GM18909 (cell line): ENCODE data around the gene SAPCD1.
"Not testable (repeated sequence)": the region's sequence is repeated elsewhere in the genome, so short reads cannot be mapped to it uniquely, and the experiment has no call there.

Source experiments
- ATAC-seq: cut with Tn5 transposase; IDR thresholded peaks from one replicate; pipeline ENCODE4 v1.9.1; 2021; ENCODE audit warnings: mild to moderate bottlenecking; ENCODE audit not compliant: unreplicated experiment, poor library complexity

The SAPCD1 gene

DNA sequence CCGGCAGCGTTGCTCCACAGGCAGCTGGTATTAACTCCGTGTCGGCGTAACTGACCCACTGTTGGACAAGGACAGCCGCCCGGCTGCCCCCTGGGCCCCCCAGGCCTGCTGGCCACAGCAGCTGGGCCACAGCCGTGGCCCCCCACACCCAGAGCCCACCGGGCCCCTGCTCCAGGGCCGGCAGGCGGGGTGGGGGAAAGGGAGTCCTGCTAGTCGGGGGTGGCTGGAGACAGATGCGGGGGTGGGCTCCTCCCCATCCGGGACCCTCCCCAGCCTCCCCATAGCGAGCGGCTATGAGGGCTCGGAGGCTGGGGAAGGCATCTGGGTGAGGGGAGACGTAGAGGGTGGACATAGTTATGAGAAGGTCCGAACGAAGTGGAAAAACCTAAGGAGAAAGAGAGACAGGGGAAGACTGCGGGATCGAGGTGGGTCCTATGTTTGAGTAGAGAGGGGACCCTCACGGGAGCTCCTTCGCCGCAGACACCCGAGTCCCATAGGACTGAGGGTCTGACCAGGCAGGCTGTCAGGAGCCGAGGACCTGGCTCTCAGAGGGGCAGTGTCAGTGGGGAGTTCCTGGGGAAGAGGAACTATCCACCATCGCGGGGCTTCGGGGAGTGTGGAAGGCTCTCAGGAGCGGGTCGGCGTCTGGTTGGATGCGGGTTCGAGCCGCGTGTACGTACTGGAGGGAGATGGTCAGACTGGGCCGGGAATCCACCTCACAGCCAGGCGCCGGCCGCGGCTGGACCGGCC is 32.6 kb downstream of the SAPCD1 start:
- peak; percentile 18 for ATAC-seq

DNA sequence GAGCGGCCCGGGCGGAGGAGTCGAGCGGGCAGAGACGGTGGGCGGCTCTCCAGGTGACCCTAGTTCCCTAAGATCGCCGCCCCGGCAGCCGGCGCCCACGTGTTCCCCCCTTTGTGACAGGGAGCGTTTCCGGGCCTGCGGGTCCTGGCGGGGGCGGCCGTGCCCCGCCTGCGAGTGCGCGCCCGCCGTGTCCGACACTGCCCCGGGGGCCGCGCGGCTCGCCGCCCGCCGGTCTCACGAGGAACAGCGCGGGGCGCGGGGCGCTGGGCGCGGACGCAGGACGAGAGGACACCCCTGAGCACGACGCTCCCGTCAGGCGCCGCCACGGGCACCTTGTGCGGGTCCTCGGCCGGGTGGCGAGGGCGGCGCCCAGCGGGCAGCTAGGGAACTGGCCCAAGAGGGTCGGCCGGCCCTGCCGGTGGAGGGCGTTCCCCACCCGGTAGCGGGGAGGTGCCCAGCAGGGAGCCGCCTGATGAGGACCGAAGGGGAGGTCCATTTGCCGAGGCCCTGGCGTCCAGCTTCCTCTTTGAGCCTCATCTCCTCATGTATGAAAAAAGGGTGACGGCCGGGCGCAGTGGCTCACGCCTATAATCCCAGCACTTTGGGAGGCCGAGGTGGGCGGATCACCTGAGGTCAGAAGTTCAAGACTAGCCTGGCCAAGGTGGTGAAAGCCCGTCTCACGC is 33.3 kb downstream of the SAPCD1 start, which contains the start of gene VARS1:
VARS1 (minus strand) TSS at position 137 of the 683 bp plus-strand sequence. CDS start 535 bp downstream, outside the sequence.
- peak; percentile 74 for ATAC-seq

DNA sequence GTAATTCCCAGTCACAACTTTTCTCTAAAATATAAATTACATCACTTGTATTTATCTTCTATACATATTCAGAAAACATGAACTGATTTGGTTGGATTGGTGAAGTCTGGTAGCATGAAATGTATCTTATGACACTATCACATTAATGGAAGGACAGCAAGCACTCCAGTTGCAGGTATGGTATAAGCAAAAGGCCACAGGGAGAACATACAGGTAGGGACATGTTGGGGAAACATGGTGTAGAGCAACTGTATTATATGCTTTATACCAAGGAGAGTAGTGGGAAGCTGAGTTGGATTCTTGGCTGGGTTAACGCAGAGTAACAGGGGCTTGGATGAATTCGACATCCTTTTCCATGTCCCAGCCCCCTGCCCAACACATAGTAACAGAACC is 34.5 kb downstream of the SAPCD1 start:
- ATAC-seq: no peak

DNA sequence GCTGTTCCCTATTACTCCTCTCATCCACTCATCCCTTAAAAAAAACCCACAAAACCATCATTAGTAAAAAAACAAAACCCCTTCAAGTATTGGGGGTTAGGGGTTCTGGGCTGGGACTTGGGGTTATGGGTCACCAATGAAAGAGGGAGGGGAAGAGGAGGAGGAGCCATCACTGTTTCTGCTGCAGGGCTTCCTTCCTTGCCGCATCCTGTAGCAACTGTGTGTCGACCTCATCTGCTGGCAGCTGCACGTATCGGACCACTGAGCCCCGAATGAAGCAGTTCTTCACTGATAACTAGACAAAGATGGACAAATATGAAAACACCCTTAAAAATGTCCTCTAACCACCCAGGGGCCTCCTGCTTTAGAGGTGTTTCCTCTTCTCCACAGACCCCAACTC is 35.1 kb downstream of the SAPCD1 start:
- no peak for ATAC-seq

DNA sequence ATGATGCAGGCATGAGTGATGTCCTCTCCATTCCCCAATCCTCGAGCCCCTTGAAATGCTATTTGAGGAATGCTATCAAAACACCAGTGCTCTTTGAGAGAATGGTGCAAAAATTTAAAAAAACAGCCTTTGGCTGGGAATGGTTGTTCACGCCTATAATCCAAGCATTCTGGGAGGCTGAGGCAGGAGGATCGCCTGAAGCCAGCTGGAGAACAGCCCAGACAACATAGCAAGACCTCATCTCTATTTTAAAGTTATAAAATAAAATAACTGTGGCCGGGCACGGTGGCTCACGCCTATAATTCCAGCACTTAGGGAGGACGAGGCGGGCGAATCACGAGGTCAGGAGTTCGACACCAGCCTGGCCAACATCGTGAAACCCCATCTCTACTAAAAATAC is 37.3 kb downstream of the SAPCD1 start:
- ATAC-seq: no peak

DNA sequence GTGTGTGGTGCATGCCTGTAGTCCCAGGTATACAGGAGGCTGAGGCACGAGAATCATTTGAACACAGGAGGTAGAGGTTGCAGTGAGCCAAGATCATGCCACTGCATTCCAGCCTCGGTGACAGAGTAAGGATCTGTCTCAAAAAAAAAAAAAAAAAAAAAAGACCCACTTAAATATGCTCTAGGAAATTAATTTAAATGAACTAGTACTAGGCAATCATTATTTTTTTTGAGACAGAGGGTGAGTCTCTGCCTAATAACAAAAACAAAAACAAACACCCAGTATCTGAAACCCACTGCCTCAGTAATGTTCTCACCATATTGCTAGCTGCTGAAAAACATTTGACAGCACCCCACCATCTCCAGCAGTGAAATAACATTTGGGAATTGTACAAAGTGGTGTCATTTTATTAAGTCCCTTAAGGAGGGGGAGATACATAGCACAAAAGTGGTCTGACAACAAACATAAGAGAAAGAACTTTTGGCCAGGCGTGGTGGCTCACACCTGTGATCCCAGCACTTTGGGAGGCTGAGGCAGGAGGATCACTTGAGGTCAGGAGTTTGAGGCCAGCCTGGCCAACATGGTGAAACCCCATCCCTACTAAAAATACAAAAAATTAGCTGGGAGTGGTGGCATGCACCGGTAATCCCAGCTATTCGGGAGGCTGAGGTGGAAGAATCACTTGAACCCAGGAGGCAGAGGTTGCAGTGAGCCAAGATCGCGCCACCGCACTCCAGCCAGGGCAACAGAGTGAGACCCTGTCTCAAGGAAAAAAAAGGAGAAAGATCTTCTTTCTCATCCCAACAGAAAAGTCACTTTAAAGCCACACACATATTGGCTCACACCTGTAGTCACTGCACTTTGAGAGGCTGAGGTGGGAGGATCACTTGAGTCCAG is 38.8 kb downstream of the SAPCD1 start:
- not testable (repeated sequence) for ATAC-seq

DNA sequence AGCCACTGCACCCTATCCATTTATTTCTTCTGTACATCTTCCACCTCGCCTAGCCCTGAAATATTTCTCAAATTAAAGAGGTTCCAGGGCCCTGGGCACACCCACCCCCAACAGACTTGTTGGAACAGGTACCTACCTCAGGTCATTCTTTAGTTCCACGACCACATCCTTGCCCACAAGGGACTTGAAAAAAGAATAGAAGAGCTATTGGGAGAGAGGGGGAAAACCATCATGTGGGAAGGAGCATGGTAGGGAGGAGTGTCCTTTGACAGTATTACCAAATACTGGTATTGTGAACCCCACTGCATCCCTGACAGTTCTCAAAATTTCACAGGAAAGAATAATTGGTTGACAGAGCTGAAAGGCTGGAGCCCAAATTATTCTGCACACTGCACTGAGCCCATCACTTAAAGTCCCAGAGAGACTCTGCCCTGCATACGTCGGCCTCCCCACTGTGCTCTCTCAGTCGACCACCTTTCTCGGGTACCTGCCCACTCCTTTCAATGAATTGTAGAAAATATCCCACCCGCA is 43.5 kb downstream of the SAPCD1 start:
- ATAC-seq: no peak

DNA sequence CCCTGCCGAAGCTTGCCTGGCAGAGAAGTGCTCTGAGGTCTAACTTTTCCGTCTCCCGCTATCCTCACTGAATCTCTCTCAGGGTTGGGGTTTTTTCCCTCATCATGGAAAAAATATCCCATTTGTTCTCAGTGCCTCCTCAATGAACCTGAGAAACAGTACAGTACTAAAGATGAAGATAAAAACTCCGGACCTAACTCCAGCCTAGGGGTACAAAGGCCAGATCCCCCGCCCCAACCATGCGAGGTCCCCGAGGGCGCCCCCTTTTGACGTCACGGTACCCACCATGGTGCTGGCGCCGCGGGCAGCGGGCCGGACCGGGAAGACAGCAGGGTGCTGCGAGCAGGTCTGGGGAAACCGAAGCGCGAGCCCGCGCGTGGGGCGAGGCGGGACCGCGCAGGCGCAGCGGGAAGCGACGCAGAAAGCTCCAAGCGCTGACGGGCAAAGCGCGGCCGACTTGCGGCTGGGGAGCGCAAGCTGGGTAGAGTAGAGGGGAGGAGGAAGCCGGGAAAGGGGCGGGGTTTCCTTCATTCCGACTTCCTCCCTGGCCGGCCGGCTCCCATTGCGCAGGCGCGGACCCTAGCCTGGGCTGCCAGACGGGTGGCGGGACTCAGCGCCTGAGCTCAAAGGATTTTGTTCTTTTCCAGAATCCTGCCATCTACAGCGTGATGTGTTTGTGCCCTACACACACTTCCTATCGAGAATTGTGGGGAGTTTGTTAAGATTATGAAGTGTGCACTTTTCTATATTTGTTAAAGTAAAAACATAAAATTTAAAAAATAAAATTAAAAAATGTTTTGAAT is 44.2 kb downstream of the SAPCD1 start, which contains the start of gene LSM2:
LSM2 (minus strand) TSS at position 497 of the 803 bp plus-strand sequence; CDS start at position 288, 209 bp downstream.
- ATAC-seq: peak; percentile 90

DNA sequence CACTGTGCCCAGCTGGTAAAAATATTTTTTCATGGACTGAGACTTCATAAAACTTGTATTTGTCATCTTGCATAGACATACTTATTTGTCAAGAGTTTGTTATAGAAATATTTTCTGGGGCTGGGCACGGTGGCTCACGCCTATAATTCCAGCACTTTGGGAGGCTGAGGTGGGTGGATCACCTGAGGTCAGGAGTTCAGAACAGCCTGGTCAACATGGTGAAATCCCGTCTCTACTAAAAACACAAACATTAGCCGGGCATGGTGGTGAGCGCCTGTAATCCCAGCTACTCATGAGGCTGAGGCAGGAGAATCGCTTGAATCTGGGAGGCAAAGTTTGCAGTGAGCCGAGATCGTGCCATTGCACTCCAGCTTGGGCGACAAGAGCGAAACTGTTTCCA is 46.1 kb downstream of the SAPCD1 start:
- not testable (repeated sequence) for ATAC-seq

DNA sequence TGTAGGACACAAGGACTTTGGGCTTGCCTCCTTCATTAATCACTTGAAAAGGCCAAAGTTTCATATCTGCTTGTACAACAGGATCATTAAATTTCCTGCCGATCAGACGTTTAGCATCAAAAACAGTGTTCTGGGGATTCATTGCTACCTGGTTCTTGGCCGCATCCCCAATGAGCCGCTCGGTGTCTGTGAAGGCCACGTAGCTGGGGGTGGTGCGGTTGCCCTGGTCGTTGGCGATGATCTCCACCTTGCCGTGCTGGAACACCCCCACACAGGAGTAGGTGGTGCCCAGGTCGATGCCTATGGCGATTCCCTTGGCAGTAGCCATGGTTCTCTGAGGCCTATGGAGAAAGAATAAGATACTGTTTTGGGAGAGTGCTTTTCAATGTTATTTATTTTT is 49.2 kb downstream of the SAPCD1 start:
- no peak for ATAC-seq

DNA sequence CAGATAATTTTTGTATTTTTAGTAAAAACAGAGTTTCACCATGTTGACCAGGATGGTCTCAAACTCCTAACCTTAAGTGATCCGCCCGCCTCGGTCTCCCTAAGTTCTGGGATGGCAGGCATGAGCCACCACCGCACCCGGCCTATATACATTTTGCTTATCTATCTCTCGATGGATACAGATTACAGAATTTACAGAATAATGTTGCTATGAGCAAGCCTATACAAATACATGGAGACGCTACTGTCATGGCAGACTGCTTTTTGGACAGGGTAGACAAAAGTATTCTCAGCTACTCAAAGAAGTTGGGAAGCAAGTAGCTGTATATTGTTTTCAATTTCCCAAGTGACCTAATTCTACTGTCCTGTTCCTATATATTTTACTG is 51.0 kb downstream of the SAPCD1 start:
- ATAC-seq: no peak
